ENCODE measurements around the gene DRC7. TPM values are rescaled to one million over a fixed set of nuclear protein-coding genes. Genes with fewer than 3 reads are reported as not detected.

DRC7 gene
- total RNA-seq, 4 donors from 2014 or later: 0.22 to 7.1 TPM; not detected in 2

GRCh38 chr16:57679016-57679415, 15.6 kb upstream of the DRC7 start:
- intact Hi-C loops (cut with DNase I): no loop called here
- Histone ChIP-seq H3K9me3 (no peaks in the 10 kb centered on the region), H3K36me3 (no peaks in the 10 kb centered on the region), H3K27ac (no peak overlapping the region), H3K4me3 (replicated peaks in 1 of 3) (no peak overlapping the region), H3K4me1 (no peaks in the 10 kb centered on the region), H3K27me3 (no peaks in the 10 kb centered on the region)
- DNase-seq: no peak
- TF ChIP-seq CTCF (IDR thresholded peaks at IDR 0.05) (no peak), POLR2A (IDR thresholded peaks at IDR 0.05) (no peak)
- 89 to 90% methylated on average over 9 to 11 of the region's 12 CpGs for WGBS, 2 donors

GRCh38 chr16:57679767-57680482, 14.7 kb upstream of the DRC7 start:
- H3K4me1 ChIP-seq: no peaks in the 10 kb centered on the region
- no peak for DNase-seq
- no peak for TF ChIP-seq POLR2A (IDR thresholded peaks at IDR 0.05)
- TF ChIP-seq CTCF (IDR thresholded peaks at IDR 0.05): no peak
- H3K4me3 ChIP-seq (replicated peaks in 1 of 3): no peak overlapping the region
- no peaks in the 10 kb centered on the region for H3K9me3 ChIP-seq
- H3K36me3 ChIP-seq: no peaks in the 10 kb centered on the region
- 80 to 81% methylated on average over 7 of the region's 7 CpGs for WGBS, 2 donors
- intact Hi-C loops (cut with DNase I): no loop called here
- no peak overlapping the region for H3K27ac ChIP-seq
- H3K27me3 ChIP-seq: no peaks in the 10 kb centered on the region

DNA sequence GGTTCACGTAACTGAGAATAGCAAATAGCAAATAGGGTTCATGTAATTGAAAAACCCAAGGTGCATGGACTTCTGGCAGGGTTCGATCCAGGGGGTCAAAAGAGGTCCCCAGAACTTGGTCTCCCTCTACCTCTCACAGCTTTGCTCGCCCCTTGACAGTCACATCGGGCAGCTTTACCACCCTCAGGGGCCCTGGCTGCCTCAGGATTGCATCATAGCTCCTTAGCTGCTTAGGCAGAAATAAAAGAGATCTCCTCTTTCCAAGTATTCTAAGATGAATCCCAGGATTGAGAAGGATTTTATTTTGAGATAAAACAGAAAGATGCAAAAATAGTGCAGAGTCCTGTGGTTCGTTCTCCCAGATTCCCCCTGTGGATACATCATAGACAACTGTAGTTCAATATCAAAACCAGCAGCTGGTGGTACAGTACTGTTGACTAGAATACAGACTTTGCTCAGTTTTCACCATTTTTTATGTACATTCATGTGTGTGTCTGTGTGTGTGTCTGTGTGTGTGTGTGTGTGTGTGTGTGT, 13.7 kb upstream of the DRC7 start:
- H3K27me3 ChIP-seq: no peaks in the 10 kb centered on the region
- no peaks in the 10 kb centered on the region for H3K36me3 ChIP-seq
- no peaks in the 10 kb centered on the region for H3K9me3 ChIP-seq
- WGBS, 2 donors: 70 to 73% methylated on average over 5 of the region's 5 CpGs
- no peak overlapping the region for H3K27ac ChIP-seq
- no peaks in the 10 kb centered on the region for H3K4me1 ChIP-seq
- TF ChIP-seq CTCF (IDR thresholded peaks at IDR 0.05) (no peak), POLR2A (IDR thresholded peaks at IDR 0.05) (no peak)
- no peak for DNase-seq
- H3K4me3 ChIP-seq (replicated peaks in 1 of 3): no peak overlapping the region
- intact Hi-C loops (cut with DNase I): no loop called here

DNA sequence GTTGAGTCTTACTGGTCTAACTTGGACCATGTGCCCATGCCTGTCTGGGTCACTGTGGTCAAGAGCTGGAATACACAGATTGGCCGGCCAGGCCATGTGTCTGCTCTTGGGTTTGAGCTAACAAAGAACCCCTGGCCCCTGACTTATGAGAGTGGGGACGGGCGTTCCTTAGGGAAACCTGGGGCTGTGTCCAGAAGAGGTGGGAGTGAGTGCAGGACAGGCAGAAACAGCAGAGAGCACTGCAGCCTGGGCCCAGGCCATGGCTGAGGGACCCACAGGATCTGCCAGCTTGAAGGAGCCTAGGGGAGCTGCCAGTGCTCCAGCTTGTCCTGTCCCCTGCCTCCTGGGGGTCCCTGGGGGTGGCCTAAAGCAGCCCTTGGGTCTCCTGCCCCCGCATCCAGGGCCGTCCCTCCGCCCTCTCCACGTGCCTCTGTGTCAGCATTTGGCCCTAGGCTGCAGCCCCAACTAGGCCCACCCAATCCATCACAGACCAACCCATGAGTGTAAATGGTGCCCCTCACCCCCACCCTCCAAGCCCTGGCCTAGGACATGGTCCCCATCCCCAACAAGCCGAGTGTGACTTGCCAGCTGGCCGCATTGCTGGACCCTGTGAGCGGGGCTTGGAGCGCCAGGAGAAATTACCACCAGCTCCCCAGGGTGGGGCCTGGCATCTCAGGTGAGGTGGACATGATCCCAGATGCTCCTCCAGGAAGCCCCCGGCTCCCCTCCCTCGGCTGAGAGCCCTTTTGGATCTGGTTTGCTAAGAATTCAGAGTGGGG, 12.5 kb upstream of the DRC7 start:
- TF ChIP-seq CTCF (IDR thresholded peaks at IDR 0.05) (no peak), POLR2A (IDR thresholded peaks at IDR 0.05) (no peak)
- H3K27ac ChIP-seq: no peak overlapping the region
- H3K4me3 ChIP-seq (replicated peaks in 1 of 3): no peak overlapping the region
- H3K27me3 ChIP-seq: no peaks in the 10 kb centered on the region
- no peak for DNase-seq
- no peaks in the 10 kb centered on the region for H3K36me3 ChIP-seq
- no peaks in the 10 kb centered on the region for H3K4me1 ChIP-seq
- intact Hi-C loops (cut with DNase I): no loop called here
- WGBS, 2 donors: 93 to 96% methylated on average over 8 to 11 of the region's 13 CpGs
- no peaks in the 10 kb centered on the region for H3K9me3 ChIP-seq

All from thyroid gland (tissue), 4 donors.